GM12801 (cell line): ENCODE measurements around the gene SMTNL2.

ENCODE experiments used
- CTCF ChIP-seq: IDR thresholded peaks from one replicate; pipeline ENCODE4 v1.5.1; 2011; ENCODE audit warnings: control low read depth; ENCODE audit not compliant: insufficient read length; ENCODE audit errors: extremely low read depth

The SMTNL2 gene

DNA sequence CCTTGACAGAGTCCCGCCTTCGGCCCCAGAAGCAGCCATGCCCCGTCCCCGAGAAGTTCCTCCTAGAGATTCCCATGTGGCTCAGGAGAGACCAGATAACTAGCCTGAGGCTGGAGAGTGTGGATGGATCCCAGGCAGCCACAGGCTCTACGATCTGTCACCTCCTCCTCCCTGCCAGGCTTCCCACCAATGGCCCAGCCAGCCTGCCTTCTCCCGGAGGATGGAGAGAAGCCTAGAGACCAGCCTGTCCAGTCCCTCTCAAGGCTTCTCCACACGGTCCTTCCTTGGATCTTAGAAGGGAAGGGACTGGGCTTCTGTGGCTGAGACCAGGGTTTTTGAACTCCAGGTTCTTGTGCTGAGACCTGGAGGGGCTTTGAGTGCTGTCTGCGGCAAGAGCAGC, 1.6 kb upstream of the SMTNL2 start:
- no peak for TF ChIP-seq CTCF

DNA sequence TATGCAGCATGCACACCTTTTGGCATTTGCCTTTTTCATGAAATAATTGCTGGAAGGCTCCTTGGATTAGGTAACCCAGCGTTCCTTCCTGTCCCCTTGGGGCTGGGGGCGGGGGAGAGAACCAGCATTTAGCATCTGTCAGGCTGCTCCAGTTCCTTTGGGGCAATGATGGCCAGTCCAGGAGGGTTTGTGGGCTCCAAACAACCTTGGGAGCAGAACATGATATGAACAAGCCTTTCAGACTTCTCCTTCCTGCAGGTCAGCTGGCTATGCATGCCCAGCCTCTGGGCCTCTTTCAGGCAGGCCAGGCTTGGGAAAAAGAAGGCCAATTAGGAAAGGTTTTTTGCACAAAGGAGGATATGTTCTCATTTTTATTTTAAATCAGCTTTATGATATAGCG, 1.1 kb upstream of the SMTNL2 start:
- TF ChIP-seq CTCF = no peak

- TF ChIP-seq CTCF = no peak
These were observed 588 bp upstream of the SMTNL2 start for GRCh38 chr17:4583782-4584100.

DNA sequence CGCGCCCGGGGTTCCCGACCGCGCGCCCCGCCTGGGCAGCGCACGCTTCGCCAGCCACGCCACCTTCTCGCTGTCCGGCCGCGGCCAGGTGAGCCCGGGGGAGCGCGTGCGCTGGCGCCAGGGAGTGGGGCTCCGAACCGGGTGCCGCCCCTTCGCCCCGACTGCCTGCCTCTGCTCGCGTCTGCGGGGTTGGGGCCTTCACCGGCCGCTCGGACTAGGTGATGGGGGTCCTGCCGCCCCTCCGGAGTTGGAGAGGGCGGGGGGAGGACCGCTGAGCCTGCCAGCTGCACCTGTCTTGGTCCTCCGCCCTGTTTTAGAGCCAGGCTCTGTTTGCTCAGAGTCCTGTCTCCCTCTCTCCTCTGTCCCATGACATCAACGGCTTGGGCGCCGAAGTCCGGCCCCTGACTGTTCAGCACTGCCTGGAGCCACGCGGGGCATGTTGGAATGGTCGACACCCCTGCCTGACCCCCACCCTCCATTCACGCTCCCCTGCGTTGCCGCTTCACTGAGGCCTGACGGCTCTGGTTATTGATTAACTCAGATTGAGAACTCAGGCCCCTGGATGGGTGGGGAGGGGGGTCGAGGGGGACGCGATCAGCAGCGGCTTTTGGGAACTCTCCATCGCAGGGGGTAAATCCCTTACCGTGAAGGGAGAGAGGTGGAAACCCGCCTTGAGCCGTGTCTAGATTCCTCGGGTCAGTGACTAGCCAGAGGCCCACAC, 748 bp downstream of the SMTNL2 start:
- no peak for TF ChIP-seq CTCF

DNA sequence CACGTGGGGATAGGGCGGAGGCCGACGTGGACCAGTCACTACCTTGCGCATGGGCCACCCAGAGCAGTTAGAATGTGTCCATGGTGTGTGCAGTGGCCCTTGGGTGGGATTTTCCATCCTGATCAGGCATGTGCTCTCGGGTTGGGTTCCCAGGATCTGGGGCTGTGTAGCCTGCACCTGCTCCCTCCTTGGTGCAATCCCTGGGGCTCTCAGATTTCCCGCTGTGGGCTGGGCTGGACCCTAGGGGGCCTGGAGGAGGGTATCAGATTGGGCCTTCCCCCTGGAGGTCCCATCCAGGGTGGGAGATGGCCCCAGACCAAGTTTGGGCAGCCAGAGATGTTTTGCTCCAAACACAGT, 1.3 kb downstream of the SMTNL2 start:
- TF ChIP-seq CTCF = no peak

DNA sequence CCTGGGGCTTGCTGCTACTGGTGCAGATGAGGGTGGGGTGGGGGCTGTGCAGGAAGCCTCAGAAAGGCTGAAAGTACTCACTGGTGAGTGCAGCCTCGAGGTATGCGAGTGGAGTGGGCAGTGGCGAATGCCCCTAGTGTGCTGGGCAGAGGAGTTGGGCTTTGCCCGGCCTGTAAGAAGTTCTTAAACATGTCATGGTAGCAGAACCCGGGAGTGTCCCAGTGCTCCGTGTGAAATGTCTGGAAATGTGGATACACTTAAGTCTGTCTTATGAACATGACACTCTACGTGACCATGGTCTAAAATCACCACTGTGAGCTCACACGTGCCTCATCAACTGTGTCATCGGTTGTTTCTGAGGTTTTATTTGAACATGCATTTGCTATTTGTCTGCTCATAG, 1.7 kb downstream of the SMTNL2 start:
- TF ChIP-seq CTCF = no peak

GRCh38 chr17:4587195-4587594, 2.9 kb downstream of the SMTNL2 start:
- TF ChIP-seq CTCF = no peak
